Stimulated activated naive CD8-positive, alpha-beta T cell treated with anti-CD3 and anti-CD28 coated beads, Interleukin-15, Interleukin-2, amounts not matched to agents 100 ng/mL and 50 ng/mL, for 24 hours (primary cell): ENCODE data around the gene RYR2.

Experiments
- H3K27ac Mint-ChIP-seq: one replicate; pipeline ENCODE4 v1.8.0; 2021; ENCODE audit warnings: mild to moderate bottlenecking, mixed read lengths
- H3K27me3 Mint-ChIP-seq: one replicate; pipeline ENCODE4 v1.8.0; 2021; ENCODE audit warnings: mixed read lengths
- H3K36me3 Mint-ChIP-seq: one replicate; pipeline ENCODE4 v1.8.0; 2021; ENCODE audit warnings: low read depth, mixed read lengths
- H3K4me1 Mint-ChIP-seq: one replicate; pipeline ENCODE4 v1.8.0; 2021; ENCODE audit warnings: low read depth, mixed read lengths
- H3K4me3 Mint-ChIP-seq: one replicate; pipeline ENCODE4 v1.8.0; 2021; ENCODE audit warnings: mild to moderate bottlenecking, mixed read lengths
- H3K9me3 Mint-ChIP-seq: one replicate; pipeline ENCODE4 v1.8.0; 2021; ENCODE audit warnings: mixed read lengths

Gene RYR2

GRCh38 chr1:237204841-237205240 lies 162.9 kb downstream of the RYR2 start:
- H3K27ac Mint-ChIP-seq: no peak overlapping the region
- no peak overlapping the region for H3K4me3 Mint-ChIP-seq
- no peaks in the 10 kb centered on the region for H3K4me1 Mint-ChIP-seq
- no peaks in the 10 kb centered on the region for H3K36me3 Mint-ChIP-seq
- H3K27me3 Mint-ChIP-seq: no peaks in the 10 kb centered on the region
- no peaks in the 10 kb centered on the region for H3K9me3 Mint-ChIP-seq

- H3K27me3 Mint-ChIP-seq: no peaks in the 10 kb centered on the region
- H3K4me3 Mint-ChIP-seq: no peak overlapping the region
- H3K9me3 Mint-ChIP-seq: no peaks in the 10 kb centered on the region
- no peak overlapping the region for H3K27ac Mint-ChIP-seq
- H3K4me1 Mint-ChIP-seq: no peaks in the 10 kb centered on the region
- H3K36me3 Mint-ChIP-seq: no peaks in the 10 kb centered on the region
These were observed 163.5 kb downstream of the RYR2 start for GRCh38 chr1:237205400-237206064.

- Mint-ChIP-seq H3K36me3 (no peaks in the 10 kb centered on the region), H3K27ac (no peak overlapping the region), H3K9me3 (no peaks in the 10 kb centered on the region), H3K4me3 (no peak overlapping the region), H3K27me3 (no peaks in the 10 kb centered on the region), H3K4me1 (no peaks in the 10 kb centered on the region)
These were observed 164.1 kb downstream of the RYR2 start for GRCh38 chr1:237206065-237206414.

- H3K9me3 Mint-ChIP-seq: no peaks in the 10 kb centered on the region
- no peak overlapping the region for H3K27ac Mint-ChIP-seq
- no peaks in the 10 kb centered on the region for H3K27me3 Mint-ChIP-seq
- H3K4me3 Mint-ChIP-seq: no peak overlapping the region
- H3K4me1 Mint-ChIP-seq: no peaks in the 10 kb centered on the region
- H3K36me3 Mint-ChIP-seq: no peaks in the 10 kb centered on the region
These were observed 169.0 kb downstream of the RYR2 start for GRCh38 chr1:237211031-237211430.

GRCh38 chr1:237211540-237211939 lies 169.6 kb downstream of the RYR2 start:
- Mint-ChIP-seq H3K4me1 (no peaks in the 10 kb centered on the region), H3K4me3 (no peak overlapping the region), H3K9me3 (no peaks in the 10 kb centered on the region)

GRCh38 chr1:237219751-237220642 lies 178.0 kb downstream of the RYR2 start:
- no peaks in the 10 kb centered on the region for H3K36me3 Mint-ChIP-seq
- H3K4me3 Mint-ChIP-seq: no peak overlapping the region
- no peaks in the 10 kb centered on the region for H3K4me1 Mint-ChIP-seq
- peaks cover 4% of the 10 kb centered on the region for H3K27me3 Mint-ChIP-seq
- H3K27ac Mint-ChIP-seq: no peak overlapping the region
- no peaks in the 10 kb centered on the region for H3K9me3 Mint-ChIP-seq

More at GRCh38 chr1:237211540-237211939, 169.6 kb downstream of the RYR2 start:
- Mint-ChIP-seq H3K27me3 (no peaks in the 10 kb centered on the region), H3K36me3 (no peaks in the 10 kb centered on the region), H3K27ac (no peak overlapping the region)

GRCh38 chr1:237223419-237223818 lies 181.4 kb downstream of the RYR2 start:
- Mint-ChIP-seq H3K4me1 (no peaks in the 10 kb centered on the region), H3K27me3 (no peaks in the 10 kb centered on the region), H3K9me3 (no peaks in the 10 kb centered on the region), H3K4me3 (no peak overlapping the region), H3K36me3 (no peaks in the 10 kb centered on the region), H3K27ac (no peak overlapping the region)

GRCh38 chr1:237226177-237226944 lies 184.4 kb downstream of the RYR2 start:
- H3K4me3 Mint-ChIP-seq: no peak overlapping the region
- H3K27me3 Mint-ChIP-seq: no peaks in the 10 kb centered on the region
- no peaks in the 10 kb centered on the region for H3K36me3 Mint-ChIP-seq
- H3K4me1 Mint-ChIP-seq: no peaks in the 10 kb centered on the region
- no peaks in the 10 kb centered on the region for H3K9me3 Mint-ChIP-seq
- H3K27ac Mint-ChIP-seq: no peak overlapping the region

GRCh38 chr1:237227476-237227875 lies 185.5 kb downstream of the RYR2 start:
- Mint-ChIP-seq H3K4me3 (no peak overlapping the region), H3K27ac (no peak overlapping the region), H3K9me3 (no peaks in the 10 kb centered on the region), H3K36me3 (no peaks in the 10 kb centered on the region), H3K27me3 (no peaks in the 10 kb centered on the region), H3K4me1 (no peaks in the 10 kb centered on the region)

GRCh38 chr1:237228421-237228820 lies 186.4 kb downstream of the RYR2 start:
- no peaks in the 10 kb centered on the region for H3K4me1 Mint-ChIP-seq
- no peak overlapping the region for H3K4me3 Mint-ChIP-seq
- H3K9me3 Mint-ChIP-seq: no peaks in the 10 kb centered on the region
- no peak overlapping the region for H3K27ac Mint-ChIP-seq
- no peaks in the 10 kb centered on the region for H3K36me3 Mint-ChIP-seq
- H3K27me3 Mint-ChIP-seq: no peaks in the 10 kb centered on the region

GRCh38 chr1:237229333-237229732 lies 187.3 kb downstream of the RYR2 start:
- Mint-ChIP-seq H3K4me3 (no peak overlapping the region), H3K9me3 (no peaks in the 10 kb centered on the region), H3K27me3 (no peaks in the 10 kb centered on the region), H3K4me1 (no peaks in the 10 kb centered on the region), H3K27ac (no peak overlapping the region), H3K36me3 (no peaks in the 10 kb centered on the region)

GRCh38 chr1:237232501-237232900 lies 190.5 kb downstream of the RYR2 start:
- Mint-ChIP-seq H3K36me3 (no peaks in the 10 kb centered on the region), H3K4me3 (no peak overlapping the region), H3K27me3 (no peaks in the 10 kb centered on the region), H3K4me1 (no peaks in the 10 kb centered on the region), H3K9me3 (no peaks in the 10 kb centered on the region), H3K27ac (no peak overlapping the region)

GRCh38 chr1:237235091-237235490 lies 193.1 kb downstream of the RYR2 start:
- no peaks in the 10 kb centered on the region for H3K9me3 Mint-ChIP-seq
- H3K4me3 Mint-ChIP-seq: no peak overlapping the region
- H3K27ac Mint-ChIP-seq: no peak overlapping the region
- no peaks in the 10 kb centered on the region for H3K36me3 Mint-ChIP-seq
- no peaks in the 10 kb centered on the region for H3K27me3 Mint-ChIP-seq
- no peaks in the 10 kb centered on the region for H3K4me1 Mint-ChIP-seq

GRCh38 chr1:237237721-237238120 lies 195.7 kb downstream of the RYR2 start:
- H3K4me3 Mint-ChIP-seq: no peak overlapping the region
- no peaks in the 10 kb centered on the region for H3K9me3 Mint-ChIP-seq
- no peaks in the 10 kb centered on the region for H3K36me3 Mint-ChIP-seq
- no peaks in the 10 kb centered on the region for H3K4me1 Mint-ChIP-seq
- H3K27me3 Mint-ChIP-seq: no peaks in the 10 kb centered on the region
- no peak overlapping the region for H3K27ac Mint-ChIP-seq

GRCh38 chr1:237239248-237239647 lies 197.3 kb downstream of the RYR2 start:
- H3K27ac Mint-ChIP-seq: no peak overlapping the region
- H3K27me3 Mint-ChIP-seq: peaks cover 5% of the 10 kb centered on the region
- no peaks in the 10 kb centered on the region for H3K4me1 Mint-ChIP-seq
- H3K36me3 Mint-ChIP-seq: no peaks in the 10 kb centered on the region
- no peaks in the 10 kb centered on the region for H3K9me3 Mint-ChIP-seq
- H3K4me3 Mint-ChIP-seq: no peak overlapping the region
